Measurements from ENCODE around the gene CHCHD6. TPM values are rescaled to one million over a fixed set of nuclear protein-coding genes. Genes with fewer than 3 reads are reported as not detected.

CHCHD6 gene
- total RNA-seq, 1 experiment from 2014 or later, result 29.6 TPM

DNA sequence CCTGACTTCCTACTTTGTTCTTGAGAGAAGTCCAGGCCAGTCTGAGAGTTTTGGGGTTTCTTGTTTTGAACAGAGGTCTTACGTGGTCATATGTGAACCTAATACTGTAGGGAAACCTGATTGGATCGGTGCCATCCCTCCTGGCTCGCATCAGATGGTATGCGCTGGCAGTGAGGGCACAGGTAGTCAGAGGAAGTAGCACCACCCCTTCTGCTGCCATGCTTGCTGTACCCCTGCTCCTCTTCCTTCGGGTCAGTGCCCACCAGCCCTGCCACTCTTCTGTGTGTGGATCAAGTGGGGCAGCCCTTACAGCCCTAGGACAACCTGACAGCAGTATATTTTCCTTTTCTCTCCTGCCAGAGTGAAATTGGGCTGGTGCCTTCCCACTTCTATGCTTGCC lies 39.7 kb downstream of the CHCHD6 start:
- no TSS peak for BruUV-seq (replicated peaks)
- no peak for DNase-seq (ENCODE audit: unreplicated experiment)
- Mint-ChIP-seq H3K27ac (ENCODE audit: low read depth, unreplicated experiment) (no peak overlapping the region), H3K27me3 (ENCODE audit: insufficient read depth, unreplicated experiment) (no peaks in the 10 kb centered on the region), H3K4me3 (ENCODE audit: unreplicated experiment) (no peak overlapping the region), H3K36me3 (ENCODE audit: insufficient read depth, unreplicated experiment) (peaks cover 5% of the 10 kb centered on the region), H3K4me1 (ENCODE audit: insufficient read depth, unreplicated experiment) (peaks cover 33% of the 10 kb centered on the region), H3K9me3 (ENCODE audit: unreplicated experiment) (peaks cover 11% of the 10 kb centered on the region)
- ChIA-PET CTCF (interaction anchor here (0.5 to 2.9 kb wide), 5 partner anchors 8 to 807 kb away, joined by 3 to 21 read pairs (median 3); no protein-coding TSS in a partner anchor), POLR2A (interaction anchor here (0.6 kb wide), 1 partner anchor 383 kb away, joined by 3 read pairs; no protein-coding TSS in a partner anchor)
- TF ChIP-seq, protein P1, sequence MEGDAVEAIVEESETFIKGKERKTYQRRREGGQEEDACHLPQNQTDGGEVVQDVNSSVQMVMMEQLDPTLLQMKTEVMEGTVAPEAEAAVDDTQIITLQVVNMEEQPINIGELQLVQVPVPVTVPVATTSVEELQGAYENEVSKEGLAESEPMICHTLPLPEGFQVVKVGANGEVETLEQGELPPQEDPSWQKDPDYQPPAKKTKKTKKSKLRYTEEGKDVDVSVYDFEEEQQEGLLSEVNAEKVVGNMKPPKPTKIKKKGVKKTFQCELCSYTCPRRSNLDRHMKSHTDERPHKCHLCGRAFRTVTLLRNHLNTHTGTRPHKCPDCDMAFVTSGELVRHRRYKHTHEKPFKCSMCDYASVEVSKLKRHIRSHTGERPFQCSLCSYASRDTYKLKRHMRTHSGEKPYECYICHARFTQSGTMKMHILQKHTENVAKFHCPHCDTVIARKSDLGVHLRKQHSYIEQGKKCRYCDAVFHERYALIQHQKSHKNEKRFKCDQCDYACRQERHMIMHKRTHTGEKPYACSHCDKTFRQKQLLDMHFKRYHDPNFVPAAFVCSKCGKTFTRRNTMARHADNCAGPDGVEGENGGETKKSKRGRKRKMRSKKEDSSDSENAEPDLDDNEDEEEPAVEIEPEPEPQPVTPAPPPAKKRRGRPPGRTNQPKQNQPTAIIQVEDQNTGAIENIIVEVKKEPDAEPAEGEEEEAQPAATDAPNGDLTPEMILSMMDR (IDR thresholded peaks at IDR 0.05; ENCODE audit: unreplicated experiment), result no peak
- intact Hi-C loops (cut with micrococcal nuclease), result no loop called here

DNA sequence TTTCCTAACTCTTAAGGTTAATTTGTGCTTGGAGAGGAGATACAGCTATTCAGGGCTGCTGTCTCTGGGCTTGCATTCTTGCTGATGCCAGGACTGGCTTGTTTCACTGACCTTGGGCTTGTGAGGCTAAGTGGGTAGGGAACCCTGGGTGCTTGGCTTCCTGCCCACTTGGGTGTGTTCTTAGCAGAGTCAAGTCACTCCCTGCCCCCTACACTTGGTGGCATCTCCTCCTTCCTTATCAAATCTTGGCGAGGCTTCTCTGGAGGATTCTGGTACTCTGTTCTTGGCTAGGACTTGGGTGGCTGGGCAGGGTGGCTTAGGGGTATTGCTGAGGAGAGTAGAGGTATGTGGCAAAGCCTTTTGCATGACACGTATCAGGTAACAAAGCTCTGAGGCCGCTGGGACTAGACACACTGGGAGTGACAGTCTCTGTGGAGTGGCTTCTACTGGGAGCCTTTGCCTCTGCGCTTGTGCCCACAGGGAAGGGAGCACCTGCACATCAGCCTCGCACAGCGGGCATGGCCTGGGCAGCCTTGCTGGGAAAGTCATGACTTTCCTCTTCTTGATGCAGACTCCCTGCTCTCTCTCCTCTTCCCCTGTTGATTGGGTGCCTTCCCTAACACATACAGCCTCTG lies 41.8 kb downstream of the CHCHD6 start:
- TF ChIP-seq, protein P1 (IDR thresholded peaks at IDR 0.05; ENCODE audit: unreplicated experiment), result no peak
- H3K27me3 Mint-ChIP-seq (ENCODE audit: insufficient read depth, unreplicated experiment), result no peaks in the 10 kb centered on the region
- intact Hi-C loops (cut with micrococcal nuclease), result no loop called here
- H3K27ac Mint-ChIP-seq (ENCODE audit: low read depth, unreplicated experiment), result no peak overlapping the region
- peak; percentile 38 for DNase-seq (ENCODE audit: unreplicated experiment)
- ChIA-PET POLR2A (interaction anchor here (0.7 kb wide), 1 partner anchor 36 kb away, joined by 4 read pairs; no protein-coding TSS in a partner anchor), CTCF (interaction anchor here (0.6 to 1.7 kb wide), 2 partner anchors 68 to 133 kb away, joined by 3 to 5 read pairs; no protein-coding TSS in a partner anchor)
- peaks cover 38% of the 10 kb centered on the region for H3K4me1 Mint-ChIP-seq (ENCODE audit: insufficient read depth, unreplicated experiment)
- BruUV-seq (replicated peaks), result no TSS peak
- no peak overlapping the region for H3K4me3 Mint-ChIP-seq (ENCODE audit: unreplicated experiment)
- no peaks in the 10 kb centered on the region for H3K9me3 Mint-ChIP-seq (ENCODE audit: unreplicated experiment)
- peaks cover 4% of the 10 kb centered on the region for H3K36me3 Mint-ChIP-seq (ENCODE audit: insufficient read depth, unreplicated experiment)

DNA sequence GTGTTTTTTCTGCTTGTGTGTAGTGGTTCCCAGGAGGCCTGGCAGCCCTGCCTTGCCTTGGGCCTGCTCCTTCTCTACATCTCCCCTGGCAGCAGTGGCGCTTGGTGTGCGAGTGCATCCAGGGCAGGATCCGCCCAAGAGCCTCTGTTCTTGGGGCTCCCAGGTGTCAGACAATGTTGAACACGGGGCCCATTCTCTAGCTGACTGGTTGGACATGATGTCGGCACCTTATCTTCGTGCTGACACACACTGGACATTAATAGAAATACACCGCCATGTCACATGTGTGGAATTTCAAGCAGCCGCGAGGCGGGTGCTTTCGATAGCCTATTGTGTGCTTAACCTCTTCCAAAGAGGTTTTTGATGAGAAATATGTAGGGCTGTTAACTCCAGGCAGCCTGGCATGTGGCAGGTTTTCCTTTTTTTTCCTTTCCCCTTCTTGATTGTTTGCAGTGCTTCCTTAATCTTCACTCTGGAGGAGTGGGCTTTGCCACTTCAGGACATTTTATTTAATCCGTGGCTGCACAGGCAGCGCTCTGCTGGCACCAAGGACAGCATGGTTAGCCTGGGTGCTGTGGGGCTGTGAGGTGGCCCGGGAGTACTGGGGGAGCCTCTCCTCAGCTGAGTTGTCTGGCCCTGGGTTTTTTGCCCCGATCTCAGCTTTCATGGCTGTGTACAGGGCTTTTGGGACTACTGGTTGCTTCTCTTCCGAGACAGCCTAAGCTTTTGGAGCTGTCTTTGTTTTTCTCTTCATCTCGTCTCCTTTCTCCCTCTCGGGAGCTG lies 42.5 kb downstream of the CHCHD6 start:
- peaks cover 38% of the 10 kb centered on the region for H3K4me1 Mint-ChIP-seq (ENCODE audit: insufficient read depth, unreplicated experiment)
- CTCF ChIA-PET, result interaction anchor here (0.7 to 1.7 kb wide), 4 partner anchors 16 to 69 kb away, joined by 3 to 5 read pairs (median 4); no protein-coding TSS in a partner anchor
- H3K27me3 Mint-ChIP-seq (ENCODE audit: insufficient read depth, unreplicated experiment), result no peaks in the 10 kb centered on the region
- BruUV-seq (replicated peaks), result no TSS peak
- H3K36me3 Mint-ChIP-seq (ENCODE audit: insufficient read depth, unreplicated experiment), result peaks cover 4% of the 10 kb centered on the region
- H3K4me3 Mint-ChIP-seq (ENCODE audit: unreplicated experiment), result no peak overlapping the region
- DNase-seq (ENCODE audit: unreplicated experiment), result peak; percentile 45
- H3K27ac Mint-ChIP-seq (ENCODE audit: low read depth, unreplicated experiment), result peak overlapping the region; percentile 71
- intact Hi-C loops (cut with micrococcal nuclease), result no loop called here
- no peaks in the 10 kb centered on the region for H3K9me3 Mint-ChIP-seq (ENCODE audit: unreplicated experiment)
- POLR2A ChIA-PET, result interaction anchor here (0.7 kb wide), 1 partner anchor 36 kb away, joined by 4 read pairs; no protein-coding TSS in a partner anchor
- TF ChIP-seq, protein P1 (IDR thresholded peaks at IDR 0.05; ENCODE audit: unreplicated experiment), result peak; percentile 44

DNA sequence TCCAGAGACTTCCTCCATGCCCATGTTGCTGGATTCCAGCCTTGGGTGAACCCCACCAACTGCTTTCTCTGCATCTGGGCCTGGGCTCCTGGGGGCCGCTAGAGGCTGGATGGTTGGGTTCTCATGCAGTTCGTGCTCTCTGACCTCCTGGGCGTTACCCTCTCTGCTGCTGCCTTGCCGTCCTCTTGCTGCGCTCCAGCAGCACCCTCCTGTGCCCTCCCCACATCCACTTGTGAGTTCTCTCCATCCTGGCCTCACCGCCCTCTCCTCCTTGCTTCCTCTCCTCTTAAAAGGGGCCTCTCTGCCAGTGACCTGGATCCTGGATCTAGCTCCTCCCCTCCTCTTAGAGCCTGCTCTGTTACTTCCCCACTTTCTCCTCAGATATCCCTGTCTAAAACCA lies 43.7 kb downstream of the CHCHD6 start:
- TF ChIP-seq, protein P1 (IDR thresholded peaks at IDR 0.05; ENCODE audit: unreplicated experiment), result no peak
- DNase-seq (ENCODE audit: unreplicated experiment), result no peak
- Mint-ChIP-seq H3K9me3 (ENCODE audit: unreplicated experiment) (no peaks in the 10 kb centered on the region), H3K27ac (ENCODE audit: low read depth, unreplicated experiment) (no peak overlapping the region), H3K4me3 (ENCODE audit: unreplicated experiment) (no peak overlapping the region), H3K27me3 (ENCODE audit: insufficient read depth, unreplicated experiment) (no peaks in the 10 kb centered on the region), H3K36me3 (ENCODE audit: insufficient read depth, unreplicated experiment) (peaks cover 4% of the 10 kb centered on the region), H3K4me1 (ENCODE audit: insufficient read depth, unreplicated experiment) (peaks cover 47% of the 10 kb centered on the region)
- intact Hi-C loops (cut with micrococcal nuclease), result no loop called here
- POLR2A ChIA-PET, result no interaction called here
- CTCF ChIA-PET, result interaction anchor here (0.5 to 8.9 kb wide), 9 partner anchors 10 to 800 kb away, joined by 3 to 91 read pairs (median 4); partner anchors contain the start of gene PLXNA1
- no TSS peak for BruUV-seq (replicated peaks)
